C4-2B (cell line): ENCODE results near the gene GSTT2.
"Not testable (repeated sequence)": the region's sequence is repeated elsewhere in the genome, so short reads cannot be mapped to it uniquely, and the experiment has no call there.

ENCODE experiments used
- ZFX ChIP-seq: fragments of 450-650 bp; IDR thresholded peaks from 2 replicates; pipeline ENCODE4 v1.6.1; 2017
- TF ChIP-seq, protein P1 (sequence below): fragments of 450-650 bp; conservative IDR thresholded peaks from 2 replicates; pipeline ENCODE4 v1.5.1; 2017; ENCODE audit warnings: mild to moderate bottlenecking

DNA sequence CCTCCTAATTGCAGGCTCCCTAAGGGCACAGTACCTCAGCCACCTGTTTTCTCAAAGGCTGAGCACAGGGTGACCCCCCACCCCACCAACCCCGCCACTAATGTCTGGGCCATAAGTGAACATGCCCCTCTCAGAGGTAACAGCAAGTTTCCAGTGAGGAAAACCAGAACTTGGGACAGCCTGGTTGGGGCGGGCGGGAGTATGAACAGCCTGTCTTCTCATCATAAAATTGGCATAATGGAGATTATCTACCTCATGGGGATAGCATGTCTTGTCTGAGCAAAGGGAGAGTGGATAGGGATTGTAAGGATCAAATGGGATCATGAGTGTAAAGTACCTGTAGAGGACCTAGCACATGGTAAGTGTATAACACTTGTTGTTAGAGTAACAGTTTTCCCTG, 8.0 kb upstream of the GSTT2 start:
- TF ChIP-seq, protein P1, sequence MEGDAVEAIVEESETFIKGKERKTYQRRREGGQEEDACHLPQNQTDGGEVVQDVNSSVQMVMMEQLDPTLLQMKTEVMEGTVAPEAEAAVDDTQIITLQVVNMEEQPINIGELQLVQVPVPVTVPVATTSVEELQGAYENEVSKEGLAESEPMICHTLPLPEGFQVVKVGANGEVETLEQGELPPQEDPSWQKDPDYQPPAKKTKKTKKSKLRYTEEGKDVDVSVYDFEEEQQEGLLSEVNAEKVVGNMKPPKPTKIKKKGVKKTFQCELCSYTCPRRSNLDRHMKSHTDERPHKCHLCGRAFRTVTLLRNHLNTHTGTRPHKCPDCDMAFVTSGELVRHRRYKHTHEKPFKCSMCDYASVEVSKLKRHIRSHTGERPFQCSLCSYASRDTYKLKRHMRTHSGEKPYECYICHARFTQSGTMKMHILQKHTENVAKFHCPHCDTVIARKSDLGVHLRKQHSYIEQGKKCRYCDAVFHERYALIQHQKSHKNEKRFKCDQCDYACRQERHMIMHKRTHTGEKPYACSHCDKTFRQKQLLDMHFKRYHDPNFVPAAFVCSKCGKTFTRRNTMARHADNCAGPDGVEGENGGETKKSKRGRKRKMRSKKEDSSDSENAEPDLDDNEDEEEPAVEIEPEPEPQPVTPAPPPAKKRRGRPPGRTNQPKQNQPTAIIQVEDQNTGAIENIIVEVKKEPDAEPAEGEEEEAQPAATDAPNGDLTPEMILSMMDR: not testable (repeated sequence)
- not testable (repeated sequence) for TF ChIP-seq ZFX
